GM18907 (cell line): Measurements from ENCODE around the gene PANK3.
"Not testable (repeated sequence)": the region's sequence is repeated elsewhere in the genome, so short reads cannot be mapped to it uniquely, and the experiment has no call there.

Experiments used
- ATAC-seq: cut with Tn5 transposase; IDR thresholded peaks from one replicate; pipeline ENCODE4 v1.9.1; 2021; ENCODE audit warnings: mild to moderate bottlenecking, moderate library complexity; ENCODE audit not compliant: unreplicated experiment

PANK3 gene

DNA sequence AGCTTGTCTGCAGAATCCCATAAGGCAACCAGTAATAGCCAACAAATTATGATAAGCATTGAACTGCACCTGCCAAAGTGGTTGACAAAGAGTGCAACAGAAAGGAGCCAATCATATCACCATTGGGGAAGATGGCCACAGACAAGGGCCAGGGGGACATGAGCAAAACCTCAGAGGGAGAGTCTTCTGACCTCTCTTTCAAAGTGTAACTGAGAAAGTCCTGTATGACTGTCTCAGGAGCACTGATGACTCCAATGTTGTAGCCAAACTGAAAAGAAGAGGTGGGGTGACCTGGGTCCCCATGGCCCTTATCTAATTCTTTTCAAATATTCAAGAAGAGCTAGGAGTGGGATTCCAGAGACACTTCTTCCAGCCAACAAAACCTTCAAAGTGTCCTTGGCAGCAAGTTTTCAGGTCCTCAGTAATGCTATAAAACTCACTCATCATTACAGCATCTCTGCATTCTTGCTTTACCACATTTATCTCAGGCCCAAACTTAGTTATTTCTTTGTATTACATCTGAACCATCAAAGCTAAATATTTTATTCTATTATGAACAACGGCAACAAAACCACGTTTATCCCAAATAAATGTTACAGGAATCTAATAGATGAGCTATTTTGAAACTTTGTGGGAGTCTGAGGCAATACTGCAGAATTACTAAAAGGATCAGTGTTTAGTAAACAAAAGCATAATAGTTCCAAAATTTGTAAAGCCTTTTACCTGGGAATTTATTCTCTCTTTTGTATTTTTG lies 25.6 kb downstream of the PANK3 start:
- ATAC-seq = no peak

GRCh38 chr5:168552146-168552545 lies 27.0 kb downstream of the PANK3 start:
- no peak for ATAC-seq

GRCh38 chr5:168550656-168551055 lies 28.5 kb downstream of the PANK3 start:
- ATAC-seq = no peak

DNA sequence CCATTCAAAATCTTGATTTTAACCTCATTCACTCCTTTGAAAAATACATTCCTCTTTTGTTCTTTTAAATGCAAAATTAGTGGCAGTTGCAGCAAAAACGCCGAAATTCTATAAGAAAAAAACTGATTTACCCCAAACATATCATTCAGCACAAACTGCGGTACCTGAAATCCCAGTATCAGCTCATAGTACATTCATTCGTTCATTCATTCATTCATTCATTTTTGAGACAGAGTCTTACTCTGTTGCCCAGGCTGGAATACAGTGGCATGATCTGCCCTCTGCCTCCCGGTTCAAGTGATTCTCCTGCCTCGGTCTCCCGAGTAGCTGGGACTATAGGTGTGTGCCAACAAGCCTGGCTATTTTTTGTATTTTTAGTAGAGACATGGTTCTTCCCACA lies 29.6 kb downstream of the PANK3 start:
- ATAC-seq = no peak

GRCh38 chr5:168537176-168537575 lies 42.0 kb downstream of the PANK3 start:
- no peak for ATAC-seq

- ATAC-seq = not testable (repeated sequence)
These were observed 44.8 kb downstream of the PANK3 start for GRCh38 chr5:168534351-168534750.

GRCh38 chr5:168531987-168532864 lies 46.9 kb downstream of the PANK3 start:
- ATAC-seq = no peak

DNA sequence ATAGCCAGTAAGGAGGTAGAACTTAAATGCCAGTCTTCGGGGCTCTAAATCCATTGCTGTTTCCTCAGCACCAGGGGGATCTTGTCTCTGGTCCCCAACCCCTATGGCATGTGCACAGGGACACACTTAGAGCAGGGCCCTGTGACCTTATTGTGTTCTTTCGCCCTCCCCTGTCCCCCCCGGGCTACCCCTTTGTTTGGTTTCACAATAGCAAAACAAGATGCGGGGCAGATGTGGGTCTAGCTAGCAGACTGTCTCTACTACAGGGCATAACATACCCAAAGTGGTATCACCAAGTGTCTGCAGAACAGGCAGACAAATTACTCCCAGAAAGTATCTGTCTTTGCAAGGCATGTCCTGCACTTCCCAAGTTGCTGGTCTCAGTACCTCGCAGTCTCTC lies 48.0 kb downstream of the PANK3 start:
- ATAC-seq = no peak

- ATAC-seq = no peak
These were observed 48.5 kb downstream of the PANK3 start for GRCh38 chr5:168530621-168531150.

DNA sequence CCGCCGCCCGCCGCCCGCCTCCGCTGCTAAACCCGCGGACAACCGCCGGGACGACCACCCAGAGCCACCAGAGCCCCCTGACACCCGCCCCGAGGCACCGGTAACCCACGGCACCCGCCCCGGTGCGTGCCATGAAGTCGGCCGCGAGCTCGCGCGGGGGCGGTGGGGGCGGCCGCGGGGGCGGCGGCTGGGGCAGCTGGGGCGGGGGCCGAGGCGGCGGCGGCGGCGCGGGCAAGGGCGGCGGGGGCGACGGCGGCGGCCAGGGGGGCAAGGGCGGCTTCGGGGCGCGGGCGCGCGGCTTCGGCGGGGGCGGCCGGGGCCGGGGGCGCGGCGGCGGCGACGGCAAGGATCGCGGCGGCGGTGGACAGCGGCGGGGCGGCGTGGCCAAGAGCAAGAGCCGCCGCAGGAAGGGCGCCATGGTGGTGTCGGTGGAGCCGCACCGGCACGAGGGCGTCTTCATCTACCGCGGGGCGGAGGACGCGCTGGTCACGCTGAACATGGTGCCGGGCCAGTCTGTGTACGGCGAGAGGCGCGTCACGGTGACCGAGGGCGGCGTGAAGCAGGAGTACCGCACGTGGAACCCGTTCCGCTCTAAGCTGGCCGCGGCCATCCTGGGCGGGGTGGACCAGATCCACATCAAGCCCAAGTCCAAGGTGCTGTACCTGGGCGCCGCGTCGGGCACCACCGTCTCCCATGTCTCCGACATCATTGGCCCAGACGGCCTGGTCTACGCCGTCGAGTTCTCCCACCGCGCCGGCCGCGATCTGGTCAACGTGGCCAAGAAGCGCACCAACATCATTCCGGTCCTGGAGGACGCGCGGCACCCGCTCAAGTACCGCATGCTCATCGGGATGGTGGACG lies 49.6 kb downstream of the PANK3 start:
- no peak for ATAC-seq

DNA sequence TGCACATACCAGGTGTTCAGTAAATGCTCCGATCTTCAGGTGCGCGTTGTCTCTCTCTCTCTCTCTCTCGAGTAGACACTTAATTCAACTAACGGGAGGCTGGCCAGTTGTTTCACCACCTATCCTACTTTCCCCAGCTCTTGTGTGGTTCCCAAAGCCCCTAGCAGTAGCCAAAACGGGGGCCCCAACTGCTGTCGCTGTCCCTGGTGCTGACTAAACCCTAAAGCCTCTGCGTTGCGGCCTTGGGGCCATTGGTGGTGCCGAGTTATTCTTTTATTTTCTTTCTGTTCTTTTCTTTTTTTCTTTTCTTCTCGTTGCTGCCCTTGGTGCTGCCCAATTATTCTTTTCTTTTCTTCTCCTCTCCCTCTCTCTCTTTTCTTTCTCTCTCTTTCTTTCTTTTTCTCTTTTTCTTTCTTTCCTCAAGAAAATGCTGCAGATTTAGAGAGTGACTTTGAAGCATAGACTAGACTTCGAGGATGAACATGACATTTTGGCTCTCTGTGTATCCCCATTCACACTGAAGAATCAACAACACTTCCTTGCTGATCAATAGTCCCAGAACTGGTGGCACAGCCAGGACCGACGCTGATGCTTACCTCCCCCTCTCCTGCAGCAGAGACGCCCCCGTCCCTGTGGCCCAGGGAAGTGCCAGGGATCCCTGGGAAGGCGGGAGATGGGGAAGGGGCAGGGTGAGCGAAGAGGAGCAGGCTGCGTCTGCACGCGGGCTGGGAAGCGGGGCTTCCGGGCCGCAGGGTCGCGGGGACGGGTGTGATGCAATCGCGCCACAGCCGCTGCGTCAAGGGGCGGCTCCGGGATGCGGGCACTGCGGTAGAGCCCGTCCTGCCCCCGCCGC lies 50.4 kb downstream of the PANK3 start, which contains the start of gene FBLL1:
Gene FBLL1 (plus strand): TSS at position 785 of the 853 bp plus-strand sequence. CDS start 200 bp downstream, outside the sequence.
- no peak for ATAC-seq

GRCh38 chr5:168527756-168528295 lies 51.3 kb downstream of the PANK3 start:
- no peak for ATAC-seq

DNA sequence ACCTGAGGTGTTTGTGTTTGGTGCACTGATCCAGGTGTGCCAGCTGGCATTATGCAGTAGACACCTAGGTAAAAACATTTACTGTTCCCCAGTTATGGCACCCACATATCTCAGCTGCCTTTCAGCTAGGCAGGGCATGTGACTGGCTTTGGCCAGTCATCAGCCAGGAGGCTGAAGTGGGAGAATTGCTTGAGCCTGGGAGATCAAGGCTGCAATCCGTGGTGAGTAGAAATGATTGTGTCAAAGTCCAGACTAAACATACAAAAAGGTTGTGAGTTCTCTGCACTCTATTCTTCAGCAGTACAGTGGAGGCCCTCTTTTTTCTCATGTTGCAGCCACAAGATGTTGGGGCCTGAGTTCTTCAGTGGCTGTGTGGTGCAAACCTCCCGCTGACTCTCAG lies 53.3 kb downstream of the PANK3 start:
- ATAC-seq = no peak

- ATAC-seq = no peak
These were observed 65.2 kb downstream of the PANK3 start for GRCh38 chr5:168513861-168514428.

GRCh38 chr5:168502563-168503237 lies 76.5 kb downstream of the PANK3 start:
- no peak for ATAC-seq
